A673 (cell line): Measurements from ENCODE around the gene CCRL2. TPM values are rescaled to one million over a fixed set of nuclear protein-coding genes. Genes with fewer than 3 reads are reported as not detected.
A peak's percentile ranks its signal among the peaks of the same experiment; 100 is the strongest.
"Not testable (repeated sequence)": the region's sequence is repeated elsewhere in the genome, so short reads cannot be mapped to it uniquely, and the experiment has no call there.

Experiments used
- BruUV-seq: library from RNA; stranded (reverse); fragments of 400-500 nt; replicated peaks from 2 replicates; lab custom pipeline; 2021; lab: Mats Ljungman, UMichigan
- CTCF ChIA-PET: fragments of 300-600 bp; sonication (Branson Sonifier 250); formaldehyde crosslinking; loops from one replicate; lab custom pipeline; 2022; ENCODE audit warnings: antibody characterized with exemption; lab: Charles Lee
- POLR2A ChIA-PET: fragments of 300-600 bp; sonication (Branson Sonifier 250); formaldehyde crosslinking; loops from one replicate; lab custom pipeline; 2022; ENCODE audit warnings: antibody characterized with exemption; ENCODE audit not compliant: low non-redundant PET; lab: Charles Lee
- DNase-seq: peaks from one replicate; pipeline ENCODE4 v3.0.0-alpha.2; 2015; ENCODE audit warnings: low spot score
- H3K27ac ChIP-seq: fragments of 200-600 bp; sonication (generic); 2 replicates; pipeline ENCODE4 v1.5.1; 2016; ENCODE audit warnings: mixed run types, low read depth, mild to moderate bottlenecking, mixed read lengths, antibody characterized with exemption, low read length; ENCODE audit not compliant: poor library complexity, severe bottlenecking
- H3K27me3 ChIP-seq: fragments of 200-600 bp; sonication (generic); replicated peaks from 2 replicates; pipeline ENCODE4 v1.6.1; 2017; ENCODE audit warnings: mixed run types, low read depth, mild to moderate bottlenecking, mixed read lengths, antibody characterized with exemption, low read length; ENCODE audit not compliant: insufficient read depth, poor library complexity
- H3K36me3 ChIP-seq: fragments of 200-600 bp; sonication (generic); 2 replicates; pipeline ENCODE4 v1.6.1; 2016; ENCODE audit warnings: mixed run types, mild to moderate bottlenecking, mixed read lengths, antibody characterized with exemption, low read length; ENCODE audit not compliant: insufficient read depth, poor library complexity, severe bottlenecking
- H3K4me1 ChIP-seq: fragments of 200-600 bp; sonication (generic); 2 replicates; pipeline ENCODE4 v1.6.1; 2017; ENCODE audit warnings: mixed run types, mild to moderate bottlenecking, mixed read lengths, antibody characterized with exemption, low read length; ENCODE audit not compliant: insufficient read depth, poor library complexity, severe bottlenecking
- H3K4me3 ChIP-seq: fragments of 200-600 bp; sonication (generic); 2 replicates; pipeline ENCODE4 v1.5.1; 2016; ENCODE audit warnings: low read depth, mixed run types, mild to moderate bottlenecking, mixed read lengths, low read length; ENCODE audit not compliant: poor library complexity, severe bottlenecking
- H3K9me3 ChIP-seq: fragments of 200-600 bp; sonication (generic); 2 replicates; pipeline ENCODE4 v1.6.1; 2016; ENCODE audit warnings: mixed run types, low read depth, mild to moderate bottlenecking, mixed read lengths, antibody characterized with exemption, low read length; ENCODE audit not compliant: poor library complexity, severe bottlenecking
- EZH2 ChIP-seq: fragments of 200-600 bp; sonication (generic); IDR thresholded peaks from 2 replicates; pipeline ENCODE4 v1.6.1; 2017; ENCODE audit warnings: borderline replicate concordance, low read depth, mild to moderate bottlenecking, mixed read lengths, antibody characterized with exemption, low read length; ENCODE audit not compliant: poor library complexity, severe bottlenecking
- intact Hi-C: fragments of 100-400 bp; cut with micrococcal nuclease; formaldehyde crosslinking; loops from one replicate; pipeline ENCODE4 v1.10.0; 2022; ENCODE audit not compliant: unreplicated experiment
- total RNA-seq: library from RNA; stranded (reverse); gene quantifications from 2 replicates; pipeline ENCODE4 v1.2.3, GENCODE V29; 2021
- TF ChIP-seq, protein P1 (sequence below): fragments of 300-800, 200-600 bp; sonication (generic); conservative IDR thresholded peaks from 2 replicates; pipeline ENCODE4 v1.5.1; 2017; ENCODE audit warnings: low read depth, mild to moderate bottlenecking, antibody characterized with exemption, low read length, moderate library complexity, mixed read lengths

Gene CCRL2
- total RNA-seq, 1 experiment from 2014 or later: not detected

DNA sequence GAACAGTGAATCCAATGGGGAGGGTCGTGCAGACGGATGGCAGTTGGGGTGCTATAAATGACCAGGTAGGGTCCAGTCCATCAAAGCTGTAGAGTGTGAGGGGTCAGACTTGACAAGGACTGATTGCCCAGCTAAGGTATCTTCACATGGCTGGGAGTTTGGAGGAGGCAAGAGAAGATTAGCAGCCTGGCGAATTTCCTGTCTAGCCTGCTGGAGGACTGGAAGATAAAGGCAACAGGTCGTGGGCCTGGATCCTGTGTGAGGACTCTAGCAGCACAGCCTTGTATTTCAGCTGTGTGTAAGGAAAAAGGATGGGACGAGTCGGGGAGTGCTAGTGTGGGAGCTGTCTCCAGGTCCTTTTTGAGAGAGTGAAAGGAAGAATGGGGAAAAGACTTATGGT is 17.8 kb upstream of the CCRL2 start:
- no peak for DNase-seq
- ChIA-PET POLR2A (no interaction called here), CTCF (no interaction called here)
- no peak for TF ChIP-seq EZH2
- TF ChIP-seq, protein P1, sequence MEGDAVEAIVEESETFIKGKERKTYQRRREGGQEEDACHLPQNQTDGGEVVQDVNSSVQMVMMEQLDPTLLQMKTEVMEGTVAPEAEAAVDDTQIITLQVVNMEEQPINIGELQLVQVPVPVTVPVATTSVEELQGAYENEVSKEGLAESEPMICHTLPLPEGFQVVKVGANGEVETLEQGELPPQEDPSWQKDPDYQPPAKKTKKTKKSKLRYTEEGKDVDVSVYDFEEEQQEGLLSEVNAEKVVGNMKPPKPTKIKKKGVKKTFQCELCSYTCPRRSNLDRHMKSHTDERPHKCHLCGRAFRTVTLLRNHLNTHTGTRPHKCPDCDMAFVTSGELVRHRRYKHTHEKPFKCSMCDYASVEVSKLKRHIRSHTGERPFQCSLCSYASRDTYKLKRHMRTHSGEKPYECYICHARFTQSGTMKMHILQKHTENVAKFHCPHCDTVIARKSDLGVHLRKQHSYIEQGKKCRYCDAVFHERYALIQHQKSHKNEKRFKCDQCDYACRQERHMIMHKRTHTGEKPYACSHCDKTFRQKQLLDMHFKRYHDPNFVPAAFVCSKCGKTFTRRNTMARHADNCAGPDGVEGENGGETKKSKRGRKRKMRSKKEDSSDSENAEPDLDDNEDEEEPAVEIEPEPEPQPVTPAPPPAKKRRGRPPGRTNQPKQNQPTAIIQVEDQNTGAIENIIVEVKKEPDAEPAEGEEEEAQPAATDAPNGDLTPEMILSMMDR: no peak
- H3K9me3 ChIP-seq: no peaks in the 10 kb centered on the region
- H3K27ac ChIP-seq: no peak overlapping the region
- BruUV-seq: no TSS peak
- no peaks in the 10 kb centered on the region for H3K4me1 ChIP-seq
- H3K4me3 ChIP-seq: no peak overlapping the region
- no peaks in the 10 kb centered on the region for H3K36me3 ChIP-seq
- intact Hi-C loops: no loop called here
- H3K27me3 ChIP-seq: no peaks in the 10 kb centered on the region

DNA sequence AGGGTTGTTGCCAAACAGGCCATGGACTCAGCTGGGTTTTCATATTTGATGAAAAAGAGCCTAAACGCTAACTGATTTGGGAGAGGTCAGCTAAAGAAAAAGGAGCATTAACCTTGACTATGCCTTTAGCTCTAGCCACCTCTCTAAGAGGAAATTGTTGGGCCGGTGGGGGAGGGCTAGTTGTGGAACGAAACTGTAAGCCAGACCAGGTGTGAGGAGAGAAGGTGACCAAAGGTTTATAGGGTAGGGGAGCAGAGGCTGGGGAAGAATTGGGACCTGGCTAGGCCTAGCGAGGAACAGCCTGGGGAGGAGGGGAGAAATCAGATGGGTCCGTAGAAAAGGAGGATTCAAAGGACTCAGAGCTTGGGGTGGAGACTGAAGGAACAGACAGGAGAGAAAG is 15.5 kb upstream of the CCRL2 start:
- H3K27ac ChIP-seq, H3K36me3 ChIP-seq, H3K4me3 ChIP-seq, H3K4me1 ChIP-seq, intact Hi-C loops, H3K9me3 ChIP-seq, H3K27me3 ChIP-seq, DNase-seq, CTCF ChIA-PET, POLR2A ChIA-PET, BruUV-seq: not testable (repeated sequence)

DNA sequence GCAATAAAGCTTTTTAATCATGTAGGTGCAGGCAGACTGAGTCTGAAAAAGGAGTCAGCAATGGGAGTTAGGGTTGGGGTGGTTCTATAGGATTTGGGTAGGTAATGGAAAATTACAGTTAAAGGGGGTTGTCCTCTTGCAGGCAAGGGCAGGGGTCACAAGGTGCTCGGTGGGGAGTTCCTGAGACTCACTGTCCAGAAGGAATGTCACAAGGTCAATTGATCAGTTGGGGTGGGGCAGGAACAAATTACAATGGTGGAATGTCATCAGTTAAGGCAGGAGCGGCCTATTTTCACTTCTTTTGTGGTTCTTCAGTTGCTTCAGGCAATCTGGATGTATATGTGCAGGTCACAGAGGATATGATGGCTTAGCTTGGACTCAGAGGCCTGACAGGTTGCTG is 14.0 kb upstream of the CCRL2 start:
- DNase-seq: no peak
- Histone ChIP-seq H3K9me3 (no peaks in the 10 kb centered on the region), H3K4me3 (no peak overlapping the region), H3K27ac (no peak overlapping the region), H3K4me1 (no peaks in the 10 kb centered on the region), H3K27me3 (no peaks in the 10 kb centered on the region), H3K36me3 (no peaks in the 10 kb centered on the region)
- CTCF ChIA-PET: no interaction called here
- BruUV-seq: no TSS peak
- POLR2A ChIA-PET: no interaction called here
- intact Hi-C loops: no loop called here
- TF ChIP-seq, protein P1: no peak
- TF ChIP-seq EZH2: no peak

DNA sequence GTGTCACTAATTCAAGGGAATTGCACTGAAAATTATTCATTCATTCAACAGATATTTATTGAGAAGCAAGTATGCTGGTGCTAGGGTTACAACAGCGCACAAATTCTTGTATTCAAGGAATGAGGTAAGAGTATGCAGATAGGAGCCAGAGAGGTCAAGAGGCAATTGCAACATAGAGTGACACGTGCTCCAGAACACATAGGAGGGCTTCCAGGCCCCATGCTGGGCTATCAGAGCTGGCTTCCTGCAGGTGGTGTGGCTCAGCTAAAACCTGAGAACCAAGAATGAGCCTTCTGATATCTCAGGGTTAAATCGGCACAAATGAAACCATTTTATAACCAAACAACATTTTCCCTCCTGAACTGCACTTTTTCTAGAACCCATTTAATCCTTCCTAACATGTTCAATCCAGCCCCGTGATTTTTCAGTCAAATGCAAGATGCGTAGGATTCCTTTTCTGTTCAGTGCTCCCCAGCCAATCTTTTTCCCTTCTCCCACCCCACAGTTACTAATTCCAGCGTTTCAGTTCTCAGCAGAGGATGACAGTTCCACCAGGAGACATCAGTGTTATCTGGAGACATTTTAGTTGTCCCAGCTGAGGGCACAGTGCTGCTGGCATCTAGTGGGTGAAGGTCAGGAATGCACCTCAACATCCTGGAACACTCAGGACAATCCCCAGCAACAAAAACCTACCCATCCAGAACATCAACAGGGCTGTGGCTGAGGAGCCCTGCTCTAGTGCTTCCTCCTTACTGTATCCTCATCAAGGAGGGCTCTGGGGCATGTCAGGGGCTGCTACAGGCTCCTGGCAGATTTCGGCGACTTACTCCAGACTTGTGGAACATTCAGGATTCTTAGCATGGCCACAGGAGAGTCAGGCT is 13.3 kb upstream of the CCRL2 start:
- no peak overlapping the region for H3K4me3 ChIP-seq
- intact Hi-C loops: no loop called here
- ChIA-PET CTCF (no interaction called here), POLR2A (no interaction called here)
- BruUV-seq: no TSS peak
- H3K27ac ChIP-seq: no peak overlapping the region
- H3K36me3 ChIP-seq: no peaks in the 10 kb centered on the region
- peak; percentile 22 for DNase-seq
- no peaks in the 10 kb centered on the region for H3K9me3 ChIP-seq
- no peaks in the 10 kb centered on the region for H3K4me1 ChIP-seq
- TF ChIP-seq EZH2: no peak
- TF ChIP-seq, protein P1: no peak
- H3K27me3 ChIP-seq: no peaks in the 10 kb centered on the region
